ENCODE results near the gene CFB. TPM values are rescaled to one million over a fixed set of nuclear protein-coding genes. Genes with fewer than 3 reads are reported as not detected.

CFB gene
- total and polyA plus RNA-seq, 2 donors (not counting 3 experiments of a cell fraction or from before 2014, with no cell fraction given) = 0.87 to 1.5 TPM

GRCh38 chr6:31897612-31898382 is 48.1 kb upstream of the CFB start, which contains the start of gene EHMT2:
TSS of gene EHMT2 (minus strand) at chr6:31897698. CDS start at chr6:31897677, 21 bp downstream.
- peak within 1 kb of the TSS; percentile 71 for H3K9ac ChIP-seq (replicated peaks; ENCODE audit: extremely low read depth, insufficient read depth, low read length)
- ChIA-PET CTCF (interaction anchor here (0.7 to 2.4 kb wide), 9 partner anchors 9 to 941 kb away, joined by 3 to 31 read pairs (median 4); partner anchors contain the start of genes NELFE, NEU1, SKIC2 and TAP2), POLR2A (interaction anchor here (0.6 to 1.9 kb wide), 4 partner anchors 14 to 71 kb away, joined by 3 to 7 read pairs (median 6); partner anchors contain the start of genes HSPA1B and NEU1)
- dilution Hi-C loops (cut with MboI; ENCODE audit: extremely low pct_ligation_motif_present, low sequenced_read_pairs) (no loop called here), intact Hi-C loops (cut with micrococcal nuclease) (loop anchor here (5.0 kb wide), 1 partner anchor 65 kb away; no protein-coding TSS in a partner anchor)
- H3K4me1 ChIP-seq (ENCODE audit: control insufficient read depth, extremely low read depth, insufficient read depth, low read length) = peaks cover 12% of the 10 kb centered on the region
- H3K9me1 ChIP-seq (replicated peaks; ENCODE audit: control insufficient read depth, extremely low read depth, insufficient read depth, low read length) = no peaks in the 10 kb centered on the region
- peak within 1 kb of the TSS; percentile 97 for H3K4me2 ChIP-seq (ENCODE audit: insufficient read depth, low read length)
- peak within 1 kb of the TSS; percentile 57 to 75 (median 69) for H3K4me3 ChIP-seq (replicated peaks in 1 of 3; ENCODE audit: insufficient read depth in 1 of 3, low read depth in 1 of 3, low read length in 3 of 3)
- H3K27ac ChIP-seq (ENCODE audit: insufficient read depth, low read depth, low read length) = peak within 1 kb of the TSS; percentile 1
- peaks cover 0 to 8% of the 10 kb centered on the region in 2 experiments for H3K36me3 ChIP-seq (ENCODE audit: control insufficient read depth in 2 of 2, extremely low read depth in 1 of 2, insufficient read depth in 2 of 2, low read length in 2 of 2)
- no peaks in the 10 kb centered on the region for H4K20me1 ChIP-seq (replicated peaks; ENCODE audit: control insufficient read depth, extremely low read depth, insufficient read depth, low read length)
- BruUV-seq (replicated peaks) = TSS peak; percentile 80
- no peaks in the 10 kb centered on the region for H3K27me3 ChIP-seq (ENCODE audit: control insufficient read depth in 2 of 2, insufficient read depth in 2 of 2, low read length in 2 of 2)
- H2AFZ ChIP-seq (ENCODE audit: low read depth, low read length) = peak within 1 kb of the TSS; percentile 78
- DNase-seq (ENCODE audit: low read depth, low spot score) = peak; percentile 82
- TF ChIP-seq MAX (IDR thresholded peaks at IDR 0.05; ENCODE audit: insufficient read depth, insufficient read length) (peak; percentile 88), POLR2A (IDR thresholded peaks at IDR 0.05; ENCODE audit: low read depth, low read length) (peak; percentile 48), POLR2AphosphoS5 (IDR thresholded peaks at IDR 0.05; ENCODE audit: insufficient read depth, low read depth, low read length) (no peak), CTCF (IDR thresholded peaks at IDR 0.05; ENCODE audit: extremely low read depth in 1 of 2, insufficient read depth in 1 of 2, low read depth in 1 of 2, low read length in 2 of 2) (no peak)
- H3K9me3 ChIP-seq (replicated peaks; ENCODE audit: control insufficient read depth, insufficient read depth, low read length) = no peaks in the 10 kb centered on the region
- FAIRE-seq = peak; percentile 80
- H3K79me2 ChIP-seq (ENCODE audit: control insufficient read depth, insufficient read depth, low read length) = no peaks in the 10 kb centered on the region
